Testis (tissue), 3 donors: ENCODE data around the gene TBC1D5. TPM values are rescaled to one million over a fixed set of nuclear protein-coding genes. Genes with fewer than 3 reads are reported as not detected.
"Not testable (repeated sequence)": the region's sequence is repeated elsewhere in the genome, so short reads cannot be mapped to it uniquely, and the experiment has no call there.

Experiments
- DNase-seq: peaks from one replicate; pipeline ENCODE4 v3.0.0-alpha.2; 2019
- H3K27ac ChIP-seq, 2 donors: fragments of 200-600 bp; sonication (generic); one replicate each; pipeline ENCODE4 v1.5.1; 2019
- H3K27me3 ChIP-seq: fragments of 200-600 bp; sonication (generic); one replicate; pipeline ENCODE4 v1.5.1; 2019
- H3K36me3 ChIP-seq: fragments of 200-600 bp; sonication (generic); one replicate; pipeline ENCODE4 v1.5.1; 2017; ENCODE audit warnings: low read depth; ENCODE audit errors: missing control alignments
- H3K4me1 ChIP-seq: fragments of 200-600 bp; sonication (generic); one replicate; pipeline ENCODE4 v1.5.1; 2019
- H3K4me3 ChIP-seq, 2 donors: fragments of 200-600 bp; sonication (generic); one replicate each; pipeline ENCODE4 v1.5.1; 2017 to 2019
- H3K9me3 ChIP-seq: fragments of 200-600 bp; sonication (generic); one replicate; pipeline ENCODE4 v1.5.1; 2017
- CTCF ChIP-seq, 3 experiments: fragments of 450-650 bp in 2 of 3; fragments of 200-600 bp in 1 of 3; sonication (generic) in 1 of 3; IDR thresholded peaks; one replicate each; pipeline ENCODE4 v1.5.1; 2016 to 2019; ENCODE audit warnings: antibody characterized with exemption in 3 of 3, mild to moderate bottlenecking in 2 of 3, moderate library complexity in 1 of 3
- POLR2A ChIP-seq: fragments of 450-650 bp; IDR thresholded peaks from one replicate; pipeline ENCODE4 v1.6.1; 2017; ENCODE audit warnings: antibody characterized with exemption, mild to moderate bottlenecking, moderate library complexity
- WGBS, 2 donors: methylation state at CpG; one replicate each; pipeline ENCODE4 v1.1.5; 2018; 5-methylcytosine and 5-hydroxymethylcytosine counted together
- intact Hi-C: fragments of 100-400 bp; cut with DNase I; formaldehyde crosslinking; loops from one replicate; pipeline ENCODE4 v1.15.1; 2023; ENCODE audit warnings: low total_unique reads
- polyA plus RNA-seq: library from polyadenylated mRNA; stranded (reverse); fragments of 350-450 nt; fragmentation: Illumina TruSeq; extraction: RNeasy Lipid Tissue Mini Kit (QIAGEN cat#74804); gene quantifications from one replicate; pipeline ENCODE4 v1.2.3, GENCODE V29; 2014; ENCODE audit warnings: low read depth, low replicate concordance; ENCODE audit not compliant: insufficient read depth
- total RNA-seq, 2 donors: library from RNA; depleted of rRNA; stranded (reverse); fragments of >200 nt; gene quantifications; one replicate each; pipeline ENCODE4 v1.2.3, GENCODE V29; 2016

TBC1D5 gene
- total and polyA plus RNA-seq, 3 donors from 2014 or later: 47.8 to 98.1 (median 95.4) TPM

- Histone ChIP-seq H3K4me1 (no peaks in the 10 kb centered on the region), H3K36me3 (no peaks in the 10 kb centered on the region), H3K9me3 (no peaks in the 10 kb centered on the region), H3K4me3 (no peak overlapping the region), H3K27ac (no peak overlapping the region), H3K27me3 (no peaks in the 10 kb centered on the region)
- no peak for TF ChIP-seq CTCF (IDR thresholded peaks at IDR 0.05)
- no peak for TF ChIP-seq POLR2A
- intact Hi-C loops: no loop called here
- no peak for DNase-seq
These were observed 385.8 kb downstream of the TBC1D5 start for GRCh38 chr3:17356585-17356984.

- intact Hi-C loops: no loop called here
- TF ChIP-seq POLR2A: no peak
- TF ChIP-seq CTCF (IDR thresholded peaks at IDR 0.05): no peak
- H3K27ac ChIP-seq: no peak overlapping the region
- H3K4me1 ChIP-seq: no peaks in the 10 kb centered on the region
- H3K9me3 ChIP-seq: no peaks in the 10 kb centered on the region
- WGBS, 2 donors: 89 to 100% methylated on average over 1 of the region's 1 CpG
- H3K4me3 ChIP-seq: no peak overlapping the region
- no peak for DNase-seq
- no peaks in the 10 kb centered on the region for H3K27me3 ChIP-seq
- no peaks in the 10 kb centered on the region for H3K36me3 ChIP-seq
These were observed 386.8 kb downstream of the TBC1D5 start for GRCh38 chr3:17355591-17355990.

GRCh38 chr3:17354341-17354740 is 388.1 kb downstream of the TBC1D5 start:
- H3K27ac ChIP-seq: no peak overlapping the region
- intact Hi-C loops: no loop called here
- H3K36me3 ChIP-seq: no peaks in the 10 kb centered on the region
- no peak overlapping the region for H3K4me3 ChIP-seq
- no peak for TF ChIP-seq POLR2A
- TF ChIP-seq CTCF (IDR thresholded peaks at IDR 0.05): no peak
- H3K27me3 ChIP-seq: no peaks in the 10 kb centered on the region
- H3K9me3 ChIP-seq: no peaks in the 10 kb centered on the region
- WGBS, 2 donors: 93 to 95% methylated on average over 3 of the region's 3 CpGs
- no peaks in the 10 kb centered on the region for H3K4me1 ChIP-seq
- DNase-seq: no peak

GRCh38 chr3:17352620-17353019 is 389.8 kb downstream of the TBC1D5 start:
- no peak overlapping the region for H3K4me3 ChIP-seq
- intact Hi-C loops: no loop called here
- 92 to 93% methylated on average over 3 of the region's 3 CpGs for WGBS, 2 donors

GRCh38 chr3:17351193-17351592 is 391.2 kb downstream of the TBC1D5 start:
- H3K36me3 ChIP-seq, H3K27me3 ChIP-seq, H3K4me1 ChIP-seq, intact Hi-C loops, H3K9me3 ChIP-seq, H3K27ac ChIP-seq, DNase-seq, H3K4me3 ChIP-seq: not testable (repeated sequence)
- 90 to 95% methylated on average over 4 of the region's 4 CpGs for WGBS, 2 donors

More at GRCh38 chr3:17352620-17353019, 389.8 kb downstream of the TBC1D5 start:
- no peaks in the 10 kb centered on the region for H3K27me3 ChIP-seq
- no peaks in the 10 kb centered on the region for H3K9me3 ChIP-seq
- DNase-seq: no peak
- TF ChIP-seq POLR2A: no peak
- no peak for TF ChIP-seq CTCF (IDR thresholded peaks at IDR 0.05)
- H3K27ac ChIP-seq: no peak overlapping the region
- no peaks in the 10 kb centered on the region for H3K36me3 ChIP-seq
- H3K4me1 ChIP-seq: no peaks in the 10 kb centered on the region
